SU-DHL-6 (cell line): Measurements from ENCODE around the gene CLEC9A.

ENCODE experiments used
- H2AFZ ChIP-seq: fragments of 200-600 bp; sonication (generic); 2 replicates; pipeline ENCODE4 v1.6.1; 2014; ENCODE audit warnings: low read depth, mild to moderate bottlenecking, moderate library complexity, mixed read lengths, antibody characterized with exemption, low read length; ENCODE audit not compliant: severe bottlenecking
- H3F3A ChIP-seq: fragments of 200-600 bp; shearing (Covaris generic); 2 replicates; pipeline ENCODE4 v1.6.0; 2016; ENCODE audit warnings: antibody characterized with exemption, mild to moderate bottlenecking; ENCODE audit not compliant: insufficient read depth
- H3K27ac ChIP-seq: fragments of 200-600 bp; sonication (generic); 2 replicates; pipeline ENCODE4 v1.5.1; 2016; ENCODE audit warnings: low read depth, mild to moderate bottlenecking, low read length, moderate library complexity, mixed read lengths
- H3K27me3 ChIP-seq: fragments of 200-600 bp; sonication (generic), shearing (Covaris generic); 2 replicates; pipeline ENCODE4 v1.6.0; 2014; ENCODE audit warnings: mild to moderate bottlenecking, low read length
- H3K36me3 ChIP-seq: fragments of 200-600 bp; sonication (generic); 2 replicates; pipeline ENCODE4 v1.6.1; 2014; ENCODE audit warnings: mild to moderate bottlenecking, low read length, mixed read lengths
- H3K4me2 ChIP-seq: fragments of 300-600, 200-600 bp; shearing (Covaris generic), sonication (generic); 2 replicates; pipeline ENCODE4 v1.6.0; 2014; ENCODE audit warnings: low read length, low read depth, mild to moderate bottlenecking; ENCODE audit not compliant: poor library complexity, severe bottlenecking
- H3K4me3 ChIP-seq: fragments of 200-600 bp; sonication (generic); 2 replicates; pipeline ENCODE4 v1.5.1; 2014; ENCODE audit warnings: antibody characterized with exemption, low read length, mild to moderate bottlenecking, mixed read lengths; ENCODE audit not compliant: insufficient read depth, poor library complexity, severe bottlenecking
- H3K79me2 ChIP-seq: fragments of 200-600 bp; sonication (generic); 2 replicates; pipeline ENCODE4 v1.6.1; 2014; ENCODE audit warnings: mild to moderate bottlenecking, low read length, moderate library complexity; ENCODE audit not compliant: insufficient read depth
- H3K9ac ChIP-seq: fragments of 200-600 bp; sonication (generic); 2 replicates; pipeline ENCODE4 v1.7.0; 2014; ENCODE audit warnings: mild to moderate bottlenecking, low read length
- H3K9me2 ChIP-seq: fragments of 200-600 bp; sonication (generic); replicated peaks from 2 replicates; pipeline ENCODE4 v1.6.1; 2014; ENCODE audit warnings: low read length; ENCODE audit not compliant: insufficient read depth
- H3K9me3 ChIP-seq: fragments of 200-600 bp; sonication (generic); 2 replicates; pipeline ENCODE4 v1.6.1; 2014; ENCODE audit warnings: low read length, mixed read lengths; ENCODE audit not compliant: insufficient read depth
- H4K20me1 ChIP-seq: fragments of 200-600 bp; sonication (generic); 2 replicates; pipeline ENCODE4 v1.6.1; 2014; ENCODE audit warnings: low read depth, mild to moderate bottlenecking, antibody characterized with exemption, low read length, moderate library complexity, mixed read lengths
- CTCF ChIP-seq: fragments of 200-600 bp; sonication (generic); IDR thresholded peaks from one replicate; pipeline ENCODE4 v1.5.1; 2017; ENCODE audit warnings: antibody characterized with exemption, mild to moderate bottlenecking, low read length, moderate library complexity; ENCODE audit not compliant: insufficient read depth, poor library complexity, severe bottlenecking
- EZH2phosphoT487 ChIP-seq: fragments of 200-600 bp; sonication (generic), shearing (Covaris generic); conservative IDR thresholded peaks from 2 replicates; pipeline ENCODE4 v1.6.1; 2018; ENCODE audit warnings: mild to moderate bottlenecking, antibody characterized with exemption, low read length, moderate library complexity, mixed read lengths

Gene CLEC9A

GRCh38 chr12:10031321-10031720 is 839 bp downstream of the CLEC9A start:
- Histone ChIP-seq H3K36me3 (no peaks in the 10 kb centered on the region), H3K9me2 (no peaks in the 10 kb centered on the region), H3K4me2 (no peak overlapping the region), H3K9me3 (no peaks in the 10 kb centered on the region), H3K4me3 (no peak overlapping the region), H3K27me3 (no peaks in the 10 kb centered on the region), H2AFZ (no peak overlapping the region), H4K20me1 (no peaks in the 10 kb centered on the region), H3K79me2 (no peaks in the 10 kb centered on the region), H3F3A (no peaks in the 10 kb centered on the region), H3K9ac (no peak overlapping the region), H3K27ac (no peak overlapping the region)
- no peak for TF ChIP-seq EZH2phosphoT487
- no peak for TF ChIP-seq CTCF

- H3K9me3 ChIP-seq = no peaks in the 10 kb centered on the region
- no peak overlapping the region for H3K9ac ChIP-seq
- no peaks in the 10 kb centered on the region for H4K20me1 ChIP-seq
- no peaks in the 10 kb centered on the region for H3K36me3 ChIP-seq
- H3K4me3 ChIP-seq = no peak overlapping the region
- no peaks in the 10 kb centered on the region for H3F3A ChIP-seq
- no peak overlapping the region for H2AFZ ChIP-seq
- H3K79me2 ChIP-seq = no peaks in the 10 kb centered on the region
- no peak for TF ChIP-seq CTCF
- no peak for TF ChIP-seq EZH2phosphoT487
- H3K9me2 ChIP-seq = no peaks in the 10 kb centered on the region
- no peak overlapping the region for H3K4me2 ChIP-seq
- H3K27ac ChIP-seq = no peak overlapping the region
- H3K27me3 ChIP-seq = no peaks in the 10 kb centered on the region
These were observed 1.3 kb downstream of the CLEC9A start for GRCh38 chr12:10031771-10032175.

- Histone ChIP-seq H3K79me2 (no peaks in the 10 kb centered on the region), H3K27ac (no peak overlapping the region), H2AFZ (no peak overlapping the region), H3K9ac (no peak overlapping the region), H4K20me1 (no peaks in the 10 kb centered on the region), H3K4me2 (no peak overlapping the region), H3K9me3 (no peaks in the 10 kb centered on the region), H3K27me3 (no peaks in the 10 kb centered on the region), H3K36me3 (no peaks in the 10 kb centered on the region), H3K4me3 (no peak overlapping the region), H3K9me2 (no peaks in the 10 kb centered on the region), H3F3A (no peaks in the 10 kb centered on the region)
- TF ChIP-seq CTCF (no peak), EZH2phosphoT487 (no peak)
These were observed 3.5 kb downstream of the CLEC9A start for GRCh38 chr12:10033783-10034545.
